GM10847 (cell line): ENCODE data around the gene BCL2L13.

Source experiments
- POLR2A ChIP-seq: IDR thresholded peaks from 2 replicates; pipeline ENCODE4 v1.6.1; 2011; ENCODE audit not compliant: insufficient read length; ENCODE audit errors: extremely low read depth

Gene BCL2L13

GRCh38 chr22:17777005-17777716, 138.6 kb downstream of the BCL2L13 start:
- peak; percentile 43 for TF ChIP-seq POLR2A

GRCh38 chr22:17777717-17778044, 139.1 kb downstream of the BCL2L13 start:
- peak; percentile 9 for TF ChIP-seq POLR2A

DNA sequence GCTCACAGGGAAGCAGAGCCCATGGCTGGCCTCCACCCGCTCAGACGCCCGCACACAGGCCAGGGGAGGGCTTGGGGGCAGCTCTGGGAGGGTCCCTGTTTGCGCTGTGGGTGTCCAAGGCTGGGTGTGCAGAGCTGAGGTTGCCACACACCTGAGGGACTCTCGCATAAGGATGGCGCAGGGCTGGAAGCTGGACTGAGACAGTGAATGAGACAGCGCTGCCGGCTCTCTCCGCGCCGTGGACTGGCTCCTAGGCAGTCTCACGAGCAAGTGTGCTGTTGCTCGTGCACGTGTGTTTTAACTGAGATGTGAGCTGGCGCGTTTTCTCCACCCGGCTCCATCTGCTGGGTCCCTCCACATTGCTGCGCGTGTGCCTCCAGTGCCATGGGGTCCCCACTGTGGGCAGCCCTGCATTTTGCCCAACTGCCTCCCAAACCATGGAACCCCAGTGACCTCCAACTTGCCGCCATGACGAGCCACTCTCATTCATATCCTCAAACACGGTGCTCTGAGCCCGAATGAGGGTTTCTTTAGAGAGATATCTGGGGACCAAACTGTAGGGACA, 139.9 kb downstream of the BCL2L13 start:
- TF ChIP-seq POLR2A: no peak

- TF ChIP-seq POLR2A: no peak
Measured at GRCh38 chr22:17779286-17780115, 140.9 kb downstream of the BCL2L13 start.

- no peak for TF ChIP-seq POLR2A
Measured at GRCh38 chr22:17780116-17780740, 141.7 kb downstream of the BCL2L13 start.
